ENCODE results near the gene SPDYE6.
"Not testable (repeated sequence)": the region's sequence is repeated elsewhere in the genome, so short reads cannot be mapped to it uniquely, and the experiment has no call there.

Gene SPDYE6

DNA sequence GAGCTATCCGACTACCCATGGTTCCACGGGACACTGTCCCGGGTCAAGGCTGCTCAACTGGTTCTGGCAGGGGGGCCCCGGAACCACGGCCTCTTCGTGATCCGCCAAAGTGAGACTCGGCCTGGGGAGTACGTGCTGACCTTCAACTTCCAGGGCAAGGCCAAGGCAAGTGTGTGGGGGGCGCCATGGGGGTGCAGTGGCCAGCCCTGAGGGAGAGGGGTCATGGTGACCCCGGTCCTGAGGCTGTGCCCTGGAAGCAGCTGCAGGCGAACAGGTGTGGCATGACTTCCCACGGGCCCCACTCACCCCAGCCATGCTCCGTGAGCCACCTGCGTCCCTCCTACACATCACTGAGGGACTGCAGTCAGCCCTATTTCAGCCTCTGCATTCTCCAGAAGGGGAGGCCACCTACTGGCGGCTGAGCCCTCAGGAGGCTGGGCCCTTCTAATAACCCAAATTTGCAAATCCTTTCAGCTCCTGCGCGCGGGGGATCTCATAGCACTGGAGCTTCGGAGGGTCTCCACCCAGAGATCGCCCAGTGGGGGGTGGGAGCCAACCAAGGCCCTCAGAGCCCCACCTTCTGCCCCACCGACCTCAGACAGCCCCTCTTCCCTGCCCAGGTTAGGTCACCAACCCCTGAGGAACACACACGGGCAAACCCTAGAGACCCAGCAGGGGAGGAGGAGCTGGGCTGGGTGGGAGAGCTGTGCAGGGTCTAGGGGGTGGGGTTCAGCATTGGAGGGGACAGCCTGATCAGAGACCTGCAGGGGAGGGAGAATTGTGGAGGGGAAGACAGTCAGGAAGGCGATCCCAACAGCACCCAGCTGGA is 38.8 kb downstream of the SPDYE6 start:
- no peak for DNase-seq

DNA sequence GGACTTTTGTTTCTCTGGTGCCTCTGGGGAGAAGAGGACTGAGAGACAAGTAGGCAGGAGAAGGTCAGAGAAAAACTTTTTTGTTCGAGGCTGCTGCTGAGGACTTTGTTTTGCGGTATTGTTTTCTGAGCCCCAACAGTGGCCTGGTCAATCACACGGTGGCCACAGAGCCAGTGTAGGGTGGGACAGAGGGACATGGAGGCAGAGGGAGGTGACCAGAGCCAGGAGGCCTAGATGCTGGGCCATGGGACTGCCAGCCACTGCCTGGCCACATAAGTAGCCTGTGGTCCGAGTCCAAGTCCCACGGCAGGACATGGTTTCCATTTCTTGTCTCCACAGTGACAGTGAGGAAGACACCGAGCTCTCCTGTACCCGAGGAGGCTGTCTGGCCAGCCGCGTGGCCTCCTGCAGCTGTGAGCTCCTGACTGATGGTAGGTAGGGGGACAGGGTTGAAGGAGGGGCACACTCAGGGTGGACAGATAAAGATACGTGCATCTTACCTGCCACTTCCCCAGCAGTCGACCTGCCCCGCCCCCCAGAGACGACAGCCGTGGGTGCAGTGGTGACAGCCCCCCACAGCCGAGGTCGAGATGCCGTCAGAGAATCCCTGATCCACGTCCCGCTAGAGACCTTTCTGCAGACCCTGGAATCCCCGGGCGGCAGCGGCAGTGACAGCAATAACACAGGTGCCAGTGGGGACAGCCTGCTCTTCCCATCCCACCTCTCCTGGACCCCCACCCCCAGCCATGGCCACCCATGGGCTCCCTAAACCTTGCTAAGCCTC is 42.1 kb downstream of the SPDYE6 start:
- no peak for DNase-seq

DNA sequence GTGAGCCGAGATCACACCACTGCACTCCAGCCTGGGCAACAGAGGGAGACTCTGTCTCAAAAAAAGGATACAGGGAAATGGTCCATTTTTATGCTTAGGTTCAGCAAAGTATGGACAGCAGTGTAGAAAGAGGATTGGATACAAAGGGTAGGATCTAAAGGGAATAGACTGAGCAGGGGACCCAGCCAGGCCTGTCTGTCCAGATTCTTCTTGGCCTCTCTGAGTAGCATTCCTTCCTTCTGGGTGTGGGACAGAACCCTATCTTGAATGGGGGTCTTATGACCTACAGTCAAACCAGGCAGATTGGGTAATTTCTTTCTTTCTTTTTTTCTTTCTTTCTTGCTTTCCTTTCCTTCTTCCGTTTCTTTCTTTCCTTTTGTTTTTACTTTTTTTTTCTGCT is 43.9 kb downstream of the SPDYE6 start:
- DNase-seq, result no peak

- DNase-seq, result no peak
Observed at GRCh38 chr7:102310414-102310815, 45.8 kb downstream of the SPDYE6 start.

GRCh38 chr7:102306916-102307677 is 49.1 kb downstream of the SPDYE6 start:
- DNase-seq, result peak; percentile 78 to 88 (median 88)

- DNase-seq, result no peak
Observed at GRCh38 chr7:102305414-102306268, 50.6 kb downstream of the SPDYE6 start.

DNA sequence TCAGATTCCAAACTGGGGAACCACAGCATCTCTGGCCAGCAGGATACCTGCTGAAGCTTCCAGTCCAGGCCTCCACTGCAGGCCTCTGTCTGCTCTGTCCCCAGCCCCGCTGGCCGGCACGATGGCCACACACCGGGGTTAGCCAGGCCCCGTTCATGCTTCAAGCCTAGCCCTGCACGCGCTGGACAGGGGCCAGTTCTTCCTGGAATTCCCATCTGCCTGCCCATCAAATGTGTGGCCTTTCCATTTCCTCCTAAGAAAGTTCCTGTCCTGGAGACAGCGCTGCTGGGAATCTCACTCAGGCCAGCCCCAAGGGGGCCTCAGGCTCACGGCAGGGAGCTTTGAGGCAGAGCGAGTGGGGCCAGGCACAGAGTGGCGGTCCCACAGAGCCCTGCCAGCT is 51.6 kb downstream of the SPDYE6 start:
- DNase-seq, result no peak

- DNase-seq, result peak; percentile 35 to 55 (median 38)
Observed at GRCh38 chr7:102303669-102304422, 52.4 kb downstream of the SPDYE6 start.

GRCh38 chr7:102302025-102302424 is 54.2 kb downstream of the SPDYE6 start:
- DNase-seq, result no peak

GRCh38 chr7:102301367-102301766 is 54.9 kb downstream of the SPDYE6 start:
- not testable (repeated sequence) for DNase-seq

GRCh38 chr7:102300643-102301221 is 55.5 kb downstream of the SPDYE6 start:
- DNase-seq, result no peak

DNA sequence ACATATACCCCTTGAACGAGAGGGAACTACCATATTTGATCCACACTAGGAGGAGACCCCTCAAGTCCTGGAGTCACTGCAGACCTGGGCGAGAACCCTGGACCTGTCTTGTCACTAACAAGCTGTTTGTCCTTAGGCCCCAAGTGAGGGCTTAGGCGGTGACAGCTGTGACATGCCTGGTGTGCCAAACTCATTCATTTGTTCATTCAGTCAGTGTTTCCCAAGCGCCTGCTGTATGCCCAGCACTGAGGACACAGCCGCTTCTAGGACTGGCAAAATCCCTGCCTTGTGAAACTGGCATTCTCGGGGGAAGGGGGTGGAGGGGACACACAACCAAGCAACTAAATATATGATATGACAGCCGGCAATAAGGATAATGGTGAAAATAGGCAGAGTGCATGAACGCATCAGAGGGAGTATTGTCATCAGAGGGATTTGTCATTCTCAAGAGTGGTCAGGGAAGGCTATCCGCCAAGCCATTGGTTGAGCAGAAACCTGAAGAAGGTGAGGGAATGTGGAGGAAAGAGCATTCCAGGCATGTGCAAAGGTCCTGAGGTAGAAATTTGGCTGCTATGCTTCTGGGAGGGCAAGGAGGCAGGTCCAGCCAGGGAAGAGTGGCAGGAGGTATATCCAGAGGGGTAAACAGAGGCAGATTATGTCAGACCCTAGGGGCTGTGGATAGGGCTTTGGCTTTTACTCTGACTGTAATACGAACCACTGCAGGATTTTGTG is 58.6 kb downstream of the SPDYE6 start:
- DNase-seq, result no peak

DNA sequence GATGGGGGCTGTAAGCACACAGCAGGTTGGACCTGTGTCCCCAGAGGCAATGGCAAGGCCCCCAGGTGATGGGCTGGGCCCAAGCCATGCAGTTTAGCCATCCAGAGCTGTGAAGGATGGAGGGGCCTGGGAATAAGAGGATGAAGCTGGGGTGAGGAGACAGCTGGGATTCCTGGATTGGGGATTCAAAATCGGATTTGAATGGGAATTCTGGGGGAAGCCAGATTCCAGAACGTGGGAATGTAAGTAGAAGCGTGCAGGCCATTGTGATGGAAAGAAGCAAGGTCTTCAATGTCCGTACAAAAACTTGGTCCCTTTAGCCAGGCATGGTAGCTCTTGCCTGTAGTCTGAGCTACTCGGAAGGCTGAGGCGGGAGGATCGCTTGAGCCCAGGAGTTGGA is 59.7 kb downstream of the SPDYE6 start:
- no peak for DNase-seq

DNA sequence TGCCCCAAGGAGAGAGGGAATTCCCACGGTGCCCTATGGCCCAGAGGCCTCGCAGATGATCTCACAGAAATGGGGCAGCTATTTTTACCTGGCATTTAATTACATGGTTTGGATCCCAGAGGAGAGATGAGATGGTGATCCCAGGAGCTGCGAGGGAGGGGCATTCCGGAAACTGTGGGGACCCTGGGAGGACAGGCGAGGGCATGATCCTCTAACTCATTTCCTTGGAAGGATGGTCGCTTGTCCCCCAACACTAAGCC is 60.1 kb downstream of the SPDYE6 start:
- DNase-seq, result peak; percentile 22 to 40 (median 40)

All from suppressor macrophage treated with lipopolysaccharide for 1 hour (primary cell).